Transverse colon (tissue), 4 donors: ENCODE measurements around the gene TCF3.

Experiments
- CTCF ChIP-seq, 5 experiments: fragments of 200-600 bp in 3 of 5; fragments of 450-650 bp in 2 of 5; sonication (generic) in 3 of 5; IDR thresholded peaks; 1 replicate in 2 of 5; 2 replicates in 3 of 5; pipeline ENCODE4 v1.5.1; 2016 to 2017; ENCODE audit warnings: antibody characterized with exemption in 5 of 5, inconsistent platforms in 3 of 5, mild to moderate bottlenecking in 2 of 5, moderate library complexity in 1 of 5
- POLR2A ChIP-seq: fragments of 450-650 bp; IDR thresholded peaks from one replicate; pipeline ENCODE4 v1.6.1; 2016; ENCODE audit warnings: antibody characterized with exemption, mild to moderate bottlenecking, moderate library complexity
- POLR2AphosphoS5 ChIP-seq, 3 donors: sonication (generic); formaldehyde crosslinking; IDR thresholded peaks; one replicate each; pipeline ENCODE4 v1.6.1; 2016; ENCODE audit warnings: antibody characterized with exemption in 3 of 3

- TF ChIP-seq CTCF (IDR thresholded peaks at IDR 0.05) (no peak), POLR2A (no peak), POLR2AphosphoS5 (IDR thresholded peaks at IDR 0.05) (no peak)
These were observed 53.5 kb downstream of the TCF3 start for GRCh38 chr19:1598777-1599459.
